NCI-H1436 treated with DMSO at 0.1 percent for 48 hours (cell line): ENCODE results near the gene SPTBN1.
"Not testable (repeated sequence)": the region's sequence is repeated elsewhere in the genome, so short reads cannot be mapped to it uniquely, and the experiment has no call there.

ENCODE experiments used
- DNase-seq: peaks from one replicate; lab custom pipeline; 2025; lab: John Stamatoyannopoulos, UW

Gene SPTBN1

DNA sequence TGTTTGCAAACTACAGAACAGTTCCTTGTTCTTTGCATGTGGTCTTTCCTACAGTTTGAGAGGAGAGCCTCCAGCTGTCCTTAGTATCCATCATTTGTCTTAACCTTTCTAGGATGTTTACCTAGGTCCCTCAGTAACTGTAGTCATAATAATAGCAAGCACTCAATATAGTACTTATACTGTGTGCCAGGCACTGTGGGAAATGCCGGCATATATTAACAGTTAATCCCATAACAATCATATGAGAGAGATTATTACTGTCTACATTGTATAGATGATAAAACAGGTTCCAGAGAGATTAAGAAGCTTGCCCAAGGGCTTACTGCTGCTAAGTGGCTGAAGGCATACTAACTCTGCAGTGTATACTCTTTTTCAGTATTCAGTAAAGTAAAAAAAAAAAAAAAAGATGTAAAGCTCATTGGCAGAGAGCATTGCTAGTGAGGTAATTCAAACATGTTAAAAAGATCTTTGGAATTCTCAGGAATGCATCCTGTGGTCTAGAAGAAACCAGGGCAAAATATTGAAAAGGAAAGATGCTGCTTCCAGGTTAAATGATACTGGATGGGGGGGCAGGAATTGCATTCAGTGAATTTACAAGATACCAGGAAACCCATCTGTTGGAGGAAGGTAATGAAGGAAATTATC, 72.3 kb downstream of the SPTBN1 start:
- DNase-seq, result no peak

DNA sequence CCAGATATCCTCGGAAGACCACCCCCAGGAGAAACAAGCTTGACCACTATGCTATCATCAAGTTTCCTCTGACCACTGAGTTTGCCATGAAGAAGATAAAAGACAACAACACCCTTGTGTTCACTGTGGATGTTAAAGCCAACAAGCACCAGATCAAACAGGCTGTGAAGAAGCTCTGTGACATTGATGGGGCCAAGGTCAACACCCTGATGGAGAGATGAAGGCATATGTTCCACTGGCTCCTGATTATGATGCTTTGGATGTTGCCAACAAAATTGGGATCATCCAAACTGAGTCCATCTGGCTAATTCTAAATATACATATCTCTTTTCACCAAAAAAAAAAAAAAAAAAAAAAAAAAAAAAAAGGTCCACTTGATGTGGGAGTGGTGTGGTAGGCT, 73.4 kb downstream of the SPTBN1 start:
- not testable (repeated sequence) for DNase-seq

DNA sequence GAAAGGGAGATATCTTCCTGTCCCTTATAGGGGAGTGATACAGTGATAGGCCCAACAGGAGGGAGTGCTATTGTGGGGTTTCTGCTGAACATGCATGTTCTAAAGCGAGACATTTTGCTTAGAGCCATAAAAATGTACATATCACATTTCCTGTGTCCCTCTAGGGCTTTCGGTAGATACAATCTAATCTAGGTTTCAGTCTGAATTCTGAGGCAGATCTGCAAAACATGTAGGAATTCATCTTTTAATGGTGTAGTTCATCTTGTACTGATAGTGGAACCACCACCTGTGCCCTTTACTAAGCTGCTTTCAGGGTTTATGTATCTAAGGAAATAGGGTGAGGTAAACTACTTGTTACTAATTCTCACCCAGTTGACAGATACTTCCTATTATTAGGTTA, 73.8 kb downstream of the SPTBN1 start:
- no peak for DNase-seq

DNA sequence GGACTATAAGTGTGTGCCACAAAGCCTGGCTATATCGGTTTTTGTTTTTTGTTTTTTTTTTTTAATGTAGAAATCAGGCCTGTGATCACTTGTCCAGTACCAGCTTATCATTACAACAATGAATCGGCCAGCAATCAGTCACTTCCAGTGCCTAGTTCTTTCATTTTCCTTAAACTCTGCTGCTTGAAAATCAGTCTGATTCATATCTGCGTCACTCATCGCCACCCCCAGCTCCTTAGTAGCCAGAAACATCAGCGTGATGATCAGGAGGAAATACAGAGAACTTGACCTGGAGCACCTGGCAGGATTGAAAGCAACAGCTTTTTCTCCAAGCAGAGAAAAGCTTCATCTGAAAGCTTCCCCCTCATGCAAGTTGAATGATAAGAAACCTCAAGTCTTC, 75.4 kb downstream of the SPTBN1 start:
- no peak for DNase-seq

DNA sequence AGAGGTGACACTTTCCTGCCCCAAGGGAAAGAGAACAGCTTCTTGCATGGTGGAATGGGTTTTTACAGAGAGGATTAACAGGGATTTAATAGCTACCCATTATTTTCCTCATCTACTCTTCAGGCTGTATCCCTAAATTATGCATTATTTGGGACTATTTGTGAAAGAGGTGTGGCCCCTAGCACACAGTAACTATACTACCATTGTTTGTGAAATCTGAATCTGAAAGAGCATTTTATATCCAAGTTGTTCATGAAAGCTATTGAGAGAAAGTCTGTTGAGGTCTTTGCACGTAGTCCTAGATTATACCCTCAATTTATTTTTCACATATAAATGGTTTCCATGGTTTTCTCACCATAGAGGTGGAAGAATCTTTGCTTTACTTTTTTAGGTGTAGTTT, 78.1 kb downstream of the SPTBN1 start:
- no peak for DNase-seq

DNA sequence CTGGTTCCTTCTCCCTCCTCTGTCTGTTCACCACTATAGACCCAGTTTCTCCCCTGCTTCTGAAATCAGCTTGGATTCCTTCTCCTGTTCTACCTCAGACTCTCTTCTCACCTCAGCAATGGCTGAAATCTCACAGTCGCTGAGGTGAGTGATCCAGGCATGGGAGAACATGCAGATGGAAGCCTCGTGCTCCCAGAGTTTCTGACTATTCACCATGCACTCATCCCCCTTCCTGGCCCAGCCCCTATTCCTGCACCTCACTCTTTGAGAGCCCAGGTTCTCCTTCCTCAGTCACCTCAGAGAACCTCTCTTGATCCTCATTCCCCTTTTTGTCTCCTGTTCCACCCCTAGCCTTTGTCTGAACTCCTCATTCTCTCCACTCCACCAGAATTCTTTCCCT, 78.5 kb downstream of the SPTBN1 start:
- no peak for DNase-seq

DNA sequence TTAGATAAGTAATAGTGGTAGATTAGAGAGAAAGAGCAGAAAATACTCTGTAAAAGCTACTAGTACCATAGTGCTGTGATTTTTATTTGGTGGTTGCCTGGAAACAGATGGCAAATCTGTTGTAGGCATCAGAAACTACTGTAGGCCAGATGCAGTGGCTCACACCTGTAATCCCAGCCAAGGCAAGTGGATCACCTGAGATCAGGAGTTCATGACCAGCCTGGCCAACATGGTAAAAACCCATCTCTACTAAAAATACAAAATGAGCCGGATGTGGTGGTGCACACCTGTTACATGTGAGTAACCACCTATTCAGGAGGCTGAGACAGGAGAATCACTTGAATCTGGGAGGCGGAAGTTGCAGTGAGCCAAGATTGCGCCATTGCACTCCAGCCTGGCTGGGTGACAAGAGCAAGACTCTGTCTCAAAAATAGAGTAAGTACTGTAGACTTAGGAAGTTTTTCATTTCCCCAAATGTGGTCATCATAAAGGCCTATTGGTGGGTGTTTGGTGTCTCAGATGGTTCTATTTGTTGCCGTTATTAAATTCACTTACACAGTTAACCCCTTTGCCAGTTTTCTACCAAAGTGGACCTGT, 79.6 kb downstream of the SPTBN1 start:
- DNase-seq, result no peak

DNA sequence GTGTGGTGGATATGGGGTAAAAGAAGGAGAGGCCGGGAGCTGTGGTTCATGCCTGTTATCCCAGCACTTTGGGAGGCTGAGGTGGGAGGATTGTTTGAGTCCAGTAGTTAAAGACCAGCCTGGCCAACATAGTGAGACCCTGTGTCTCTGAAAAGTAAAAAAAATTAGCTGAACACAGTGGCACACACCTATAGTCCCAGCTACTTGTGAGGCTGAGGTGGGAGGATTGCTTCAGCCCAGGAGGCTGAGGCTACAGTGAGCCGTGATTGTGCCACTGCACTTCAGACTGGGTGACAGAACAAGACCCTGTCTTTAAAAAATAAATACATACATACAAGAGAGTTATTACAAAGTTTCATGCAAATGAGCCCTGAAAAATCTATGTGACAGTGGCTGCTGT, 80.6 kb downstream of the SPTBN1 start:
- no peak for DNase-seq

DNA sequence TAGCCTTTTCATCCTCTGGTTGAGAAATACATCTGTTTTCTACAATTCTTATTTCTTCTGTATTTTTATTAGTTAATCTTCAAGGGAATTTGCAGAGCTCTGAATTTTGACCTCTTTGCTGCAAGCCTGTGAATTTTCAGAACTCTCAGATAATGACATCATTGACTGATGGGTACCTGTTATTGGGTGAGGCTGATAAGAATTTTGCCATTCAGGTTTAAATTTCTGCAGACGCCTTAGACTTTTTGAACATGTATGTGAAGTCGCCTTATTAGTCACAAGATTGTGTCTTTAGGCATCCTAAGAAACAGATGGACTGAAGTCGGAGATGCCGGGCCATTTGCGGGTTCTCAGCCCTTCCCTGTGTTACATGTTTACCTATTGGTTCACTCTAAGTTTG, 82.4 kb downstream of the SPTBN1 start:
- no peak for DNase-seq

DNA sequence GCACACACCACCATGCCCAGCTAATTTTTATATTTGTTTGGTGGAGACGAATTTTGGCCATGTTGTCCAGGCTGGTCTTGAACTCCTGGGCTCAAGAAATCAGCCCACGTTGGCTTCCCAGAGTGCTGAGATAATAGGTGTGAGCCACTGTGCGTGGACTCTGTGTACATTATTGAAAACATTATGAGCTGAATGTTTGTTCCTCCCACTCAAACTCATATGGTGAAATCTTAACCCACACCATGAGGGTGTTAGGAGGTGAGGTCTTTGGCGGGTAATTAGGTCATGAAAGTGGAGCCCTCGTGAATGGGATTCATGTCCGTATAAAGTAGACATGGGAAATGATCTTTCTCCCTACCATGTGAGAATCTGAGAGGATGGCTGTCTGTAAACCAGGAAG, 83.6 kb downstream of the SPTBN1 start:
- no peak for DNase-seq

DNA sequence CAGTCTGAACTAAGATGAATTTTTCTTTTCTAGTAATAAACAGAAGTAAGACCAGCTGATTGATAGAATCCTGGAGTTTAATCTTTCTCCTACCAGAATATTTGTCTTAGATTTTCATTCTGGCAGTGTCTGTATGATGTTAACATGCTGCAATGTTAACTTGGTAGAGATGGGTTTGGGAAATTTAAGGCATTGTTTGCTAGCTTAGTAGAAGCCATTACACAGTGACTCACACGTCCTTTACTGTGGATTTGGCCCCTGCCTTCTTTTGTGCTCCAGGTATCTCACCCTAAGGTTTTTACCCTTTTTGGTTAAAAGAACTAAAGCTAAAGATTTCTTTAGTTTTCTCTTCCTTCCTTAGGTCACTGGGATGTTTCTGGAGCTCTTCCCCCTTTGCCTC, 84.1 kb downstream of the SPTBN1 start:
- no peak for DNase-seq

DNA sequence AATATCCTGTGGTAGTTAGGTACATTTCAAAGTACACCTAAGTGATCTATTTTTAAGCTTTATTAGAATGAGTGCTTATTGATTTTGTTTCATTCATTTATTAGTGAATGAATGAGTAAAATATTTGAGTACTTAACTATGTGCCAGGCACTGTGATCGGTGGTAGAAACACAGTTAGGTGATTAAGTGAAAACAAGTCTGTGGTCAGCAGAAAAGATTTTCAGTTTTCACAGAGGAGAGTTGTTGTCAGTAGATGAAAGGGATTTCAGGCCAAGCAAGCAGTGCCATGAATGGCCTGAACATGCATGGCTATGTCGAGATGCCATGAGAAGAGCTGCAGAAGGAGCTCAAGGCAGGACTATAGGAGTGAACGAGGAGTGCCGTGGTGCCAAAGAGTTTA, 85.9 kb downstream of the SPTBN1 start:
- no peak for DNase-seq

DNA sequence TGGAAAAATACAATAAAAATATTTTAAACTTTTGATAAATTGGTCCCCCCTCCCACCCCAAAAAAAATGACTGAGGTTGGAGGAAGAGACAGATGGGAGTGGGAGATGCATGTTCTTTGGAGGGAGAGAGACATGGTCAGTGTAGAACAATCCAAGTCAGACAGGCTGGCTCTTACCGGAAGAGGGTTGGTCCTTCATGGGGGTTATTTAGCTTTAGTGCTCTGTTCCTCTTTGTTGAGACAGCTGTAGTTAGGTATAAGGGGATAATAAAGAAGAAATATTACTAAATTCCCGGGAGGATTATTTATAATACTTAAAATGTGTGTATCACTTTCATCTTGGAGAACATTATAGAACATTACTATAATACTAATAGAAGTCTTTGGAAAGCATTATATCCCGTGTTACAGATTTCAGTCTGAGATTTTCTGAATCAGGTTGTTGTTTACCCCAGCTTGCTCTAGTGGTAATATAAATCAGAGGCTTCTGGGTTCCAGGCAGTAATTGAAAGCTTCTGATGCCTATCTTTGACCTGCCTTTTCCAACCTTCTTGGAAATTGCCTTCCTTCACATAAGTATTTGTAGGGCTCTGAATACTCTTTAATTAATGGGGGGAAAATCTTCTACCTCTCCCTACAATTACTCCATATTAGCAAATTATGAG, 87.7 kb downstream of the SPTBN1 start:
- DNase-seq, result no peak

DNA sequence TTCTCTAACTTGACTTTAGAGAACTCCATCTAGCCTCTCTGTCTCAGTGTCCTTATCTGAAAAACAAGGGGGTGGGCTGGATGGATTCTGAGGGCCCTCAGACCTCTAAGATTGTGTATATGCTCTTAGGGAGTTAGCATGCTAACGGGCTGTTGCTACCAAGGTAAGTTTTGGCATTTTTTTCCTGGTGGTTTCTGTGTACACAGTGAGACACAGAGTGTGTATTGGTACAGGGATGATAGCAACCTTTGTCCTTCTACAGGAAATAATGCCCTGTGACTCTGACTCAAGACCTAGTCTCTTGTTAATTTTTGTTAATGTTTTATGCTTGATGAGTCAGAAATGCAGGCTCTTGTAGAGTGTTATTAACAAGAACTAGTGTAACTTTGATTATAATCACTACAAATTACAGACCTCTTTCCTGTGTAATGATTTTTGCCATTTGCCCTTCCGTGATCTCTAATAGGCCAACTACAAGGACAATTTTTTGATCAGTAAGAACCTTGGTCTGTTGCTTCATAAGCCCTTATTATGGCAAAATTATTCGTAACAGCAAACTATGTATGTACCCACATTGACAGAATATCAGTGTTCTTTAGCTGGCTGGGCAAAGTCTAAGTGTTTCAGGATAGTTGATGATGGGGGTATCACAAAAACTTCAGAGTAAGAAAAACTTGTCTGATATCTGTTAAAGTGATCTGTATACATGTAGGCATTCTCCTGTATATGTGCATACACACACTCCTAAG, 89.7 kb downstream of the SPTBN1 start:
- no peak for DNase-seq

DNA sequence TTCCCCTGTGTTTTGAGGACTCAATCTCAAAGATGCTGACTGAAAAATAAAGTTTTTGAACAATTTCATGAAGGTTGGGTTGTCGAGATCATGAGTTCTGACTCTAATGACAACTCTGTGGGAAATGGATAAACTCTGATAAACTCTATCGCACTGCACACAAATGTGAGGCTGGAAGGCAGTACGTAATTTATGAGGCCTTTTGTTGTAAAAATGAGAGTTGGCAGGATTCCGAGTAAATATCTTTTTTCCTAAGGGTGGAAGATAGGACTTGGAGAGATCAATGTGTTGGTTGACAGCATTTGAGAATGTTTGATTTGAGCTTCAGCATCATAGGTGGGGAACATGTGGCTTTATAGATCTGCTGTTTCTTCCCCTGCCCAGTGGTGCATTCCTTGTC, 90.4 kb downstream of the SPTBN1 start:
- no peak for DNase-seq

DNA sequence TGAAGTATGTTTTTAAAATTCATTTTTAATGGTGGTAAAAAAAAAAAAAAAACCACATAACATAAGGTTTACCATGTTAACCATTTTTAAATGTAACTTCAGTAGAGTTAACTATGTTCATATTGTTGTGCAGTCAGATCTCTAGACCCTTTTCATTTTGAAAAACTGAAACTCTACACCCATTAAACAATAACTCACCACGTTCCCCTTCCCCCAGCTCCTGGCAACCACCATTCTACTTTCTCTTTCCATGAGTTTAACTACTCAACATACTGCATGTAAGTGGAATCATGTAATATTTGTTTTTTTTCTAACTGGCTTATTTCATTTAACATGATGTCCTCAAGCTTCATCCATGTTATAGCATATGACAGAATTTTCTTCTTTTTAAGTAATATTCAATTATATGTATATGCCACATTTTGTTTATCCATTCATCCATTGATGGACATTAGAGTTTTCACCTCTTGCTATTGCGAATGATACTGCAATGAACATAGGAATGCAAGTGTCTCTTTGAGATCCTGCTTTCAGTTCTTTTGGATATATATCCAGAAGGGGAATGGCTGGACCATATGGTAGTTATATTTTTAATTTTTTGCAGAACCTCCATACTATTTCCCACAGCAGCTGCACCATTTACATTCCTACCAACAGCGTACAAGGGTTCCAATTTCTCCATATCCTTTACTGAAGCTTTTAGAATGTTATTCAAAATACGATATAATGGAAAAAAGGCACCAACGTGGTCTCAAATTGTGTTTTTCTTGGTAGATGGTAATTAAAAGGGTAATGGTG, 91.0 kb downstream of the SPTBN1 start:
- no peak for DNase-seq

DNA sequence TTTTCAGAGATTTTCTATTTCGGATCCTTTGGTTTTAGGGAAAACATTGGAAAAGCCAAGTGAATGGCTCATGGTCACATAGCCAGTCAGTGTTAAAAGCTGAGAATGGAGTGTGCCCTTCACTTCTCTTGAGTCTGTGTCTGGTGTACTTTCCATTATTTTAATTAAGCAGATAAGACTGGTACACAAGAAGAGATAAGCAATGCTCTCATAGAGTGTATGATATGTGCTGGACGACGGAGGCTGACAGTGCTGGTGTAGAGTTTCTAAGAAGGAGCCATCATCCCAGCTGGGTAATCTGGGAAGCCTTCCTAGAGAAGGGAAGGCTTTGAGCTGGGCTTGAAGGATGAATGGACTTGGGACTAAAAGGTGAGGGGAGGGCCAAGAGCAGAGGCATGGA, 93.3 kb downstream of the SPTBN1 start:
- no peak for DNase-seq

DNA sequence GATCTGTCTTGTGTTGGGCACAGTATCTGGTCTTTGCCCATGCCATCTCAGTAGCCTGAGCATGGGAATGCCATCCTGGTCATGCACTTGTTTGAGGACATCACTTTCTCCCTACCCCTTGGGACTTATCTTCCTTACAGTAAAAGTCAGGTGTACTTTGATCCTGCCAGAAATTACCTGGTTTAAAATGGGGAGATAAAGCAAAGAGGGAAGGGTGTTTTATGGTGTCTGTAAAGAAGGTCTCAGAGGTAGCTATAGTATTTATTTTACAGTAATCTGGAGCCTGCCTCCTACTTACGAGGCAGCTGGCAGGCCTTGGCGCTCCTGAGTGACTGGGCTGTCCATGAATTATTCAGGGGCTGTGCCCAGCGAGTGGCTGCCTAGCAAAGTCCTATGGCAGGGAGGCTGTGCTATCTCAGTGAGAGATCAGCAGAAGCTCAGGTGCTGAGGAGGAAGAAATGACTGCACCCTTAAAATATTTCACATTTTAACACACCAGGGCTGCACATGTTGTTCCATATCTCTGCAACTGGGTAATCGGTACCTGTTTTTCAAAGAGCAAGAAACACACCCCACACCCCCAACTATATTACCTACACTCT, 93.9 kb downstream of the SPTBN1 start:
- no peak for DNase-seq

DNA sequence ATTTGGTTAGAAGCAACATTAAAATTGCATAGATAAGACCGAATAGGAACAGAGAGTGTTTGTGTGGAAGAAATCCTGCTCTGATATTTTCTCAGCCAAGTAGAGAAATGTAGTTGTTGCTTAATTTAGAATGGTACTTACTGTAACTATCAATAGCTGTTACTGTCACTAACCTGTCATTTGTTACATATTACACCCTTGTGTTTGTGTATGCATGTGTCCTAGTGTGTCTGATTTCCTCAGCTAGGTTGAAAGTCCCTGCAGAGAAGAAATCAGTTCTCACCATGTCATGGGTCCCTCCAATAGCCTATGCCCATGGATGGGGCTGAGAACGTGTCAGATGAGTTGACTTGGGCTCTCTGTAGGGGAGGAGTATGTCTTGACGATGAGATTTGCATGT, 94.4 kb downstream of the SPTBN1 start:
- no peak for DNase-seq

DNA sequence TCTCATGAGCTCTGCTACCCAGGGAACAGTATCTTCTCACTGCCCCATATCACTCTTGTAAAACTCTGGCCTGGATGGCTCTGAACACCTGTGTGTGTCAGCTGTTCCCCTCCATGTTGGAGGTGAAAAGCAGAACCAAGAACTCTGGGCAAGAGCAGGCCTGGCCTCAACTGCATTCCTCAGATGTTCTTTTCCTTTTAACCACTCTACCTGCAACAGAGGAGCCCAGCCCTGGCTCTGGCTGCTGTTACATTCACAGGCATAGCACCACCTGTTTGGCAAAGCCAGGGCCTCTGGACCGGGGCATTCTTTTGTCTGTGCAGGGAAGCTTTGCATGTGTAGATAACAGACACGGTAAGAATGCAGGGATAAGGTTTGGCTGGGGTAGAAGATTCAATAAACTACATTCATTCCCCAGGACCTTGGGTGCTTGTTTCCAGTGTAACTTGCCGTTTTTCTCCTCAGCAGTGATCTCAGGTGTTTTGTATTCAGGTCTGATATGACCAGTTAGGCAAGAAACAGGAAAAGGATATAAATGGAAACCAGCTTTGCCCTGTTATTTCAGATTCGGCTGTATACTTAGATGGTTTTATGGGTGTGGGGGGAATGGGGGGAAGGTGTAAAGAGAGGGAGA, 95.1 kb downstream of the SPTBN1 start:
- no peak for DNase-seq

DNA sequence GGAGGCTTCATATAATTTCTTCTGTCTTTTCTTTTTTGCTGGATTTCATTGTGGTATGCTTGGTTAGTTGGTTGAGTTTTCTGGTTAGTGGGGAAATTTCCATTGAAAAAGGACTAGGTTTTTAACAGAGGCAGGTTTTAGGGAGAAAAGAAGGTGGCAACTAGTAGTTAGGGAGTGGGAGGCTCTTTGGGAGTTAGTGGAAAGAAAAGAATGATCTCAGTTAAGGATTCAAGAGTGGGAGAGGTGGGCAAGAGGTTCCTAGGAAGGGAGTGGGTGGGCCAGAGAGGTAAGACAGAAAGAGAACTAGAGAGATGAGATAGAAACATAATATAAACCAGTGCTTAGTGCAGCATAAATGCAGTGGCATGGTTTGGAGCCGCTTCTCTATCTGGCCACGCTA, 96.9 kb downstream of the SPTBN1 start:
- no peak for DNase-seq
